CD4-positive, alpha-beta memory T cell (primary cell): ENCODE data around the gene TMEM119. TPM values are rescaled to one million over a fixed set of nuclear protein-coding genes. Genes with fewer than 3 reads are reported as not detected.

ENCODE experiments used
- CTCF ChIA-PET: fragments of 350-600 bp; sonication (Branson Sonifier 250); formaldehyde crosslinking; loops from one replicate; lab custom pipeline; 2021; ENCODE audit warnings: inconsistent platforms; ENCODE audit not compliant: partially characterized antibody; lab: Charles Lee
- POLR2A ChIA-PET: fragments of 350-600 bp; sonication (Branson Sonifier 250); formaldehyde crosslinking; loops from one replicate; lab custom pipeline; 2021; ENCODE audit not compliant: partially characterized antibody; lab: Charles Lee
- DNase-seq, 5 donors: peaks; one replicate each; pipeline versions ENCODE4 v3.0.0 to v3.0.0-alpha.2; 2020 to 2022; ENCODE audit warnings: mixed read lengths in 1 of 5
- H3K27ac ChIP-seq: one replicate; pipeline ENCODE4 v1.7.0; 2013; ENCODE audit warnings: low read depth, low read length
- H3K27me3 ChIP-seq: 2 replicates; pipeline ENCODE4 v1.7.0; 2013; ENCODE audit warnings: mild to moderate bottlenecking, low read length, moderate library complexity; ENCODE audit not compliant: insufficient read depth
- H3K36me3 ChIP-seq: 2 replicates; pipeline ENCODE4 v1.7.0; 2013; ENCODE audit warnings: mild to moderate bottlenecking, low read length, moderate library complexity; ENCODE audit not compliant: insufficient read depth
- H3K4me1 ChIP-seq: 2 replicates; pipeline ENCODE4 v1.7.0; 2013; ENCODE audit warnings: mild to moderate bottlenecking, low read length, moderate library complexity; ENCODE audit not compliant: insufficient read depth
- H3K4me3 ChIP-seq, 2 donors: one replicate each; pipeline ENCODE4 v1.7.0; 2013; ENCODE audit warnings: low read length in 2 of 2, mild to moderate bottlenecking in 1 of 2
- H3K9me3 ChIP-seq, 2 donors: one replicate each; pipeline ENCODE4 v1.7.0; 2013; ENCODE audit warnings: low read length in 2 of 2, control low read depth in 1 of 2; ENCODE audit not compliant: control insufficient read depth in 1 of 2
- H3K27ac Mint-ChIP-seq, 7 donors: one replicate each; pipeline ENCODE4 v1.8.0; 2020 to 2021; ENCODE audit warnings: mixed read lengths in 7 of 7, mild to moderate bottlenecking in 6 of 7, inconsistent platforms in 3 of 7, moderate library complexity in 3 of 7
- H3K27me3 Mint-ChIP-seq, 2 donors: one replicate each; pipeline ENCODE4 v1.8.0; 2020 to 2021; ENCODE audit warnings: mixed read lengths in 2 of 2
- H3K36me3 Mint-ChIP-seq, 2 donors: one replicate each; pipeline ENCODE4 v1.8.0; 2020 to 2021; ENCODE audit warnings: mixed read lengths in 2 of 2, inconsistent platforms in 1 of 2, mild to moderate bottlenecking in 1 of 2
- H3K4me1 Mint-ChIP-seq, 4 donors: one replicate each; pipeline ENCODE4 v1.8.0; 2020 to 2021; ENCODE audit warnings: mixed read lengths in 4 of 4, mild to moderate bottlenecking in 1 of 4
- H3K4me3 Mint-ChIP-seq, 8 donors: one replicate each; pipeline ENCODE4 v1.8.0; 2020 to 2021; ENCODE audit warnings: mixed read lengths in 8 of 8, mild to moderate bottlenecking in 7 of 8, moderate library complexity in 6 of 8, inconsistent platforms in 3 of 8
- H3K9me3 Mint-ChIP-seq, 8 donors: one replicate each; pipeline ENCODE4 v1.8.0; 2020 to 2021; ENCODE audit warnings: mixed read lengths in 8 of 8, mild to moderate bottlenecking in 5 of 8, inconsistent platforms in 3 of 8, moderate library complexity in 1 of 8
- intact Hi-C: fragments of 100-400 bp; cut with micrococcal nuclease; formaldehyde crosslinking; loops from one replicate; pipeline ENCODE4 v1.15.1; 2023
- polyA plus RNA-seq, 2 donors: library from polyadenylated mRNA; unstranded; fragments of 300-500 nt; fragmentation: Illumina TruSeq; gene quantifications; one replicate each; pipeline ENCODE4 v1.2.3, GENCODE V29; 2021
- total RNA-seq, 2 experiments: library from RNA; stranded (reverse); gene quantifications; one replicate each; pipeline ENCODE4 v1.2.3, GENCODE V29; 2021

Gene TMEM119
- total and polyA plus RNA-seq, 4 experiments from 2014 or later, result 0.30 to 0.58 (median 0.42) TPM; not detected in 1

DNA sequence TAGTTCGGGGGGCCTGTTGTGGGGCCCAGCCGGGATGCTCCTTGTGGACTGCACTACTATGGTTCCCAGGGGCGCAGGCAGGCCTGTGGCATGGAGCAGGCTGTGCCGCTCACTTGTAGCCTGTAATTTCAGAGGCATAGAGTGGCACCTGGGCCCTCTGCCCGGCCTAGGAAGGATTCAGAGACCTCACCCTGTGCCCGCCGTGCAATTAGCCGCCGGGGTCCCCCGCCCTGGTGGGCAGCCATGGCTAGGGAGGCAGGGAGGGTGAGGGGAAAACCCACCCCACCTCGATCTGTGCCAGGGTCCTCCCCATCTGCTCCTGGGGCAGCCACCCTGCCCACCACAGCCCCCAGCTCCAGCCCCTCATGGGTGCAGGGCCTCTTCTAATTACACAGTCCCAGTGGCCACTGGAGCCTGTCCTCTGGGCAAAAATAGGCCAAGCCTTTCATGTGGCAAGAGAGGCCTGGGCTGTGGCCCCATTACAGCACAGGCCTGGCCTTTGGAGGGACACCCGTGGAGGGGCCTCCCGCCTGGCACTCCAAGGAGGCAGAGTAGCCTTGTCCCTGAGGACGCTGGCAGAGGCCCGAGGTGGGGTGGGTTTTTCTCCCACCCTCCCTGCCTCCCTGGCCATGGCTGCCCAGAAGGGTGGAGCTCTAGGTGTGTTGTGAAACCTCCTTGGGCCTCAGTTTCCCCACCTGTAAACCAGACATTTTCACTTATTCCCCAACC is 5.3 kb upstream of the TMEM119 start:
- no peak for DNase-seq
- Histone ChIP-seq H3K27me3 (no peaks in the 10 kb centered on the region), H3K36me3 (no peaks in the 10 kb centered on the region), H3K9me3 (no peaks in the 10 kb centered on the region), H3K4me3 (no peak overlapping the region), H3K27ac (no peak overlapping the region), H3K4me1 (no peaks in the 10 kb centered on the region)
- Mint-ChIP-seq H3K9me3 (no peaks in the 10 kb centered on the region), H3K27ac (no peak overlapping the region), H3K36me3 (no peaks in the 10 kb centered on the region), H3K4me3 (no peak overlapping the region), H3K4me1 (no peaks in the 10 kb centered on the region), H3K27me3 (no peaks in the 10 kb centered on the region)
- CTCF ChIA-PET, result interaction anchor here (1.5 kb wide), 1 partner anchor 50 kb away, joined by 3 read pairs; no protein-coding TSS in a partner anchor
- POLR2A ChIA-PET, result no interaction called here
- intact Hi-C loops, result no loop called here

DNA sequence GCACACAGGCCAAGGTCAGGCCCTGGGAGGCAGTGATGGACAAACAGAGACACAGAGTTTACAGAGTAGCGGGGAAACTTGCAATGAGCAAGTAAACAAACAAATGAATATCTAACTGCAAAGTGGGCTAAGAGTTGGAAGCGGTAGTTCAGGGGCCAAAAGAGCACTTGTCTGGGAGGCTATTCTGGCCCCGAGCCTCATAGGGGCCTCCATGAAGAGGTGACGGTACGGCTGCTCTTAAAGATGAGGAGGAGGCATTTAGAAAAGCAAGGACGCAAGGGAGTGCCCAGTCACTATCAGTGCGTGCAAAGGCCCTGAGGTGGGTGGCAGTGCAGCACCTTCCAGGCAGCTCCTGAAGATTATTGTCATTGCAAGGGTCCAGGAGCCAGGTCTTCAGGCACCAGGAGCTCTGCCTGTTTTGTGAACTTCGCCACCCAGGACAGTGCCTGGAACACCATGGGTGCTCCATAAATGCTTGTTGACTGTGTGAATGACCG is 4.4 kb upstream of the TMEM119 start:
- Histone ChIP-seq H3K9me3 (no peaks in the 10 kb centered on the region), H3K36me3 (no peaks in the 10 kb centered on the region), H3K27me3 (no peaks in the 10 kb centered on the region), H3K4me1 (no peaks in the 10 kb centered on the region), H3K27ac (no peak overlapping the region), H3K4me3 (no peak overlapping the region)
- H3K27ac Mint-ChIP-seq, result no peak overlapping the region
- POLR2A ChIA-PET, result no interaction called here
- intact Hi-C loops, result no loop called here
- no peaks in the 10 kb centered on the region for H3K9me3 Mint-ChIP-seq
- H3K36me3 Mint-ChIP-seq, result no peaks in the 10 kb centered on the region
- no peaks in the 10 kb centered on the region for H3K4me1 Mint-ChIP-seq
- no peaks in the 10 kb centered on the region for H3K27me3 Mint-ChIP-seq
- H3K4me3 Mint-ChIP-seq, result no peak overlapping the region
- CTCF ChIA-PET, result no interaction called here
- DNase-seq, result no peak

DNA sequence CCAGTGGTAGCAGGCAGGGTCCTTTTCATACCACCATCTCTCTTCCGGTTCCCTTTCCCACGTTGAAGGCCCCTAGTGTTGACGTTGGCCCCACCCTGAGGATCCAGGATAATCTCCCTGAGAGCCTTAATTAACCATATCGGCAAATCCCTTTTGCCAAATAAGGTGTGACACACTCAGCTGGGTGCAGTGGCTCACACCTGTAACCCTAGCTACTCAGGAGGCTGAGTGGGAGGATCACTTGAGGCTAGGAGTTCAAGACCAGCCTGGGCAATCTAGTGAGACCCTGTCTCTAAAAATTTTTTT is 2.8 kb upstream of the TMEM119 start:
- intact Hi-C loops, result no loop called here
- Histone ChIP-seq H3K27ac (no peak overlapping the region), H3K36me3 (no peaks in the 10 kb centered on the region), H3K27me3 (no peaks in the 10 kb centered on the region), H3K4me3 (no peak overlapping the region), H3K9me3 (no peaks in the 10 kb centered on the region), H3K4me1 (no peaks in the 10 kb centered on the region)
- Mint-ChIP-seq H3K36me3 (no peaks in the 10 kb centered on the region), H3K27me3 (no peaks in the 10 kb centered on the region), H3K27ac (no peak overlapping the region), H3K4me1 (no peaks in the 10 kb centered on the region), H3K9me3 (no peaks in the 10 kb centered on the region), H3K4me3 (no peak overlapping the region)
- ChIA-PET POLR2A (no interaction called here), CTCF (interaction anchor here (2.7 kb wide), 1 partner anchor 16 kb away, joined by 13 read pairs; no protein-coding TSS in a partner anchor)
- no peak for DNase-seq

DNA sequence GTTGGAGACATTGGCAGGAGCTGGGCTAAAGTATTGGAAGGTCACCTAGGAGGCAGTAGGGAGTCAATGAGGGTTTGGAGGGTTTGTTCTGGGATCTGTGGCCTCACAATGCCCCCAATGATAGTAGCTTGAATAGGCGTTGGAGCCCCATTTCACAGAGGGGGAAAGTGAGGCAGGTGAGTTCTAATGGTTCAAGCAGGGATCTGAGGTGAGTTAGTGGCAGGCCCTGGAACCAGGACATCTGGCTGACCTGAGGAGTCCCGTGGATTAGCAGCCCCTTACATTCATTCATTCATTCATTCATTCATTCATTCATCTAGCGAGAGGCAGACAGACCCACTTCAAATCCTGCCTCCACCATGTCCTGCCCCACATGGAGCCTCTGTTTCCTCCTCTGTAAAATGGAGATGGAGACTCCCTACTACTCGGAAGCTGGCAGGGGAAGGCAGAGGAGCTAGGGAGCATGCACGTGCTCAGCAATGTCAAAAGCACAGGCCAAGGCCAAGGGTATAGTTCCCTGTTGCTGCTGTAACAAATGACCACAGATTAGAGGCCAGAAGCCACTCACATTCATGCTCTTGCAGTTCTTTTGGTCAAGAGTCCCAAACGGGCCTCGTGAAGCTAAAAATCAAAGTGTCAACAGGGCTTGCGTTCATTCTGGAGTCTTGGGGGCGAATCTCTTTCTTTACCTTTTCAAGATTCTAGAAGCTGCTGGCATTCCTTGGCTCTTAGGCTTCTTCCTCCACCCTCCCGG is 2.2 kb upstream of the TMEM119 start:
- ChIA-PET POLR2A (no interaction called here), CTCF (interaction anchor here (2.7 kb wide), 1 partner anchor 17 kb away, joined by 13 read pairs; no protein-coding TSS in a partner anchor)
- Histone ChIP-seq H3K4me3 (no peak overlapping the region), H3K36me3 (no peaks in the 10 kb centered on the region), H3K9me3 (no peaks in the 10 kb centered on the region), H3K4me1 (no peaks in the 10 kb centered on the region), H3K27me3 (no peaks in the 10 kb centered on the region), H3K27ac (no peak overlapping the region)
- H3K9me3 Mint-ChIP-seq, result no peaks in the 10 kb centered on the region
- H3K4me3 Mint-ChIP-seq, result no peak overlapping the region
- no peak overlapping the region for H3K27ac Mint-ChIP-seq
- H3K36me3 Mint-ChIP-seq, result no peaks in the 10 kb centered on the region
- no peaks in the 10 kb centered on the region for H3K27me3 Mint-ChIP-seq
- no peaks in the 10 kb centered on the region for H3K4me1 Mint-ChIP-seq
- no peak for DNase-seq
- intact Hi-C loops, result no loop called here

DNA sequence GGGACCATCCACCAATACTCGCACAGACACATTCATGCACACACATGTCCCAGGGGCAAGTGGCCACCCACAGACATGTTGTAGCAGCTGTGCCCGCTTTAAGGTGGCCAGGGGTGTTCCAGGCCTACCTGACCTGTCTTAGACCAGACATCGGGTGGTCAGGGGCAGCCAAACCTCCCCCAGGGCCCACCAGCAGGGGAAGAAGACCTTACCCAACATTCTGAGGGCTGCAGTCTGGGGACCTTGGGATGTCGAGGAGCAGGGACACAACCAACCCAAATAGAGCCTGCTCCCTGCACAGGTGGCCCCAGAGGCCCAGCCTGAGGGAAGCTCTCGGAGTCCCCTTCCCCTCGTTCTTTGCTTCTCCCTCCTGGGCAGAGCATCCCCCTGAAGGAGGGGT is 1.7 kb upstream of the TMEM119 start:
- intact Hi-C loops, result no loop called here
- no peaks in the 10 kb centered on the region for H3K9me3 Mint-ChIP-seq
- Histone ChIP-seq H3K36me3 (no peaks in the 10 kb centered on the region), H3K27me3 (no peaks in the 10 kb centered on the region), H3K4me3 (no peak overlapping the region), H3K4me1 (no peaks in the 10 kb centered on the region), H3K9me3 (no peaks in the 10 kb centered on the region), H3K27ac (no peak overlapping the region)
- no peaks in the 10 kb centered on the region for H3K36me3 Mint-ChIP-seq
- no peaks in the 10 kb centered on the region for H3K4me1 Mint-ChIP-seq
- no peak overlapping the region for H3K27ac Mint-ChIP-seq
- CTCF ChIA-PET, result interaction anchor here (2.7 kb wide), 1 partner anchor 18 kb away, joined by 13 read pairs; no protein-coding TSS in a partner anchor
- H3K4me3 Mint-ChIP-seq, result no peak overlapping the region
- DNase-seq, result no peak
- POLR2A ChIA-PET, result no interaction called here
- no peaks in the 10 kb centered on the region for H3K27me3 Mint-ChIP-seq

DNA sequence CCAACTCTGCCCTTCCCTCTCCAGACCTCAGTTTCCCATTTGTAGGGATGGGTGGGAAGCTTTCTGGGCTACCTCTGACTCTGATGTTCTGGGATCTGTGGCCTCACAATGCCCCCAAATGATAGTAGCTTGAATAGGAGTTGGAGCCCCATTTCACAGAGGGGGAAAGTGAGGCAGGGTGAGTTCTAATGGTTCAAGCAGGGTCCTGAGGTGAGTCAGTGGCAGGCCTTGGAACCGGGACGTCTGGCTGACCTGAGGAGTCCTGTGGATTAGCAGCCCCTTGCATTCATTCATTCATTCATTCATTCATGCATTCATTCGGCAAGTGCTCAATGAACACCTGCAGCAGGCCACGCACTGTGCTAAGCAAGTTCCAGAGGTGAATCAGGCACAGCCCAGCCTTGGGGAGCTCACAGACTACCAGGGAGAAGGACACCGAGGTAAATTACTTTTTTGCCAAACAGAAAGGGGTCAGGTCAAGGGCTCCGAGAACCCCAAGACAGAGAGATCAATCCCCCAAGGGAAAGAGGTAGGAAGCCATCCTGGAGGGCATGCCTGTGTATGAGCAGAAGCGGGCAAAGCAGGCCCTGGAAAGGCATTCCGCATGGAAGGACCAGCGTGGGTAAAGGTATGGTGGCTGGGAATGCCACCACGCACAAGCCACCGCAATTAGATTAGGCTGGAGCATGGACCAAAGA is 818 bp upstream of the TMEM119 start:
- no peaks in the 10 kb centered on the region for H3K27me3 ChIP-seq
- ChIA-PET CTCF (interaction anchor here (2.0 kb wide), 1 partner anchor 19 kb away, joined by 7 read pairs; no protein-coding TSS in a partner anchor), POLR2A (no interaction called here)
- H3K9me3 ChIP-seq, result no peaks in the 10 kb centered on the region
- H3K36me3 ChIP-seq, result no peaks in the 10 kb centered on the region
- Mint-ChIP-seq H3K4me1 (no peaks in the 10 kb centered on the region), H3K36me3 (no peaks in the 10 kb centered on the region), H3K27me3 (no peaks in the 10 kb centered on the region), H3K4me3 (no peak overlapping the region), H3K27ac (no peak overlapping the region), H3K9me3 (no peaks in the 10 kb centered on the region)
- DNase-seq, result no peak
- H3K27ac ChIP-seq, result no peak overlapping the region
- intact Hi-C loops, result no loop called here
- no peaks in the 10 kb centered on the region for H3K4me1 ChIP-seq
- H3K4me3 ChIP-seq, result no peak overlapping the region
